ENCODE results near the gene VAV3. TPM values are rescaled to one million over a fixed set of nuclear protein-coding genes. Genes with fewer than 3 reads are reported as not detected.

Gene VAV3
- total and polyA plus RNA-seq, 9 of the 15 experiments (the other 6 are each of a cell fraction or from before 2014, with no cell fraction given), result not detected

DNA sequence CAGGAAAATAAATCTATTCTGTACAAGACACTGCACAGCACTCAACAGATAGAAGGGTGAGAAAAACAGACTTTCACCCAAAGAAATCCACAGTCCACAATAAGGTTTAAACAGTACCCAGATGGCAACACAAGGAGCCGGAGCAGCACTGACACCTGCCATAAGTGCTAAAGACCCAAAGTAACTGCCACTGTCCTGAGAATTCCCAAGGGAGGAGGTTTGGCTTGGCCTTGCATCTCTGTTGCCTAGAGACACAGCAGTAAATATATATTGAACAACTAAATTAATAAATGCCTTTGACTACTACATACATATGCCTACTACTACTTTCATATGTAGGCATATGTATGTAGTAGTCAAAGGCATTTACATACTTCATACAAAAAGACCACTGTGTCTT is 68.0 kb downstream of the VAV3 start (continued):
- TF ChIP-seq, protein P1, sequence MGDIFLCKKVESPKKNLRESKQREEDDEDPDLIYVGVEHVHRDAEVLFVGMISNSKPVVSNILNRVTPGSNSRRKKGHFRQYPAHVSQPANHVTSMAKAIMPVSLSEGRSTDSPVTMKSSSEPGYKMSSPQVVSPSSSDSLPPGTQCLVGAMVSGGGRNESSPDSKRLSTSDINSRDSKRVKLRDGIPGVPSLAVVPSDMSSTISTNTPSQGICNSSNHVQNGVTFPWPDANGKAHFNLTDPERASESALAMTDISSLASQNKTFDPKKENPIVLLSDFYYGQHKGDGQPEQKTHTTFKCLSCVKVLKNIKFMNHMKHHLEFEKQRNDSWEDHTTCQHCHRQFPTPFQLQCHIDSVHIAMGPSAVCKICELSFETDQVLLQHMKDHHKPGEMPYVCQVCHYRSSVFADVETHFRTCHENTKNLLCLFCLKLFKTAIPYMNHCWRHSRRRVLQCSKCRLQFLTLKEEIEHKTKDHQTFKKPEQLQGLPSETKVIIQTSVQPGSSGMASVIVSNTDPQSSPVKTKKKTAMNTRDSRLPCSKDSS (IDR thresholded peaks at IDR 0.05; ENCODE audit: low read depth, partially characterized antibody), result no peak

DNA sequence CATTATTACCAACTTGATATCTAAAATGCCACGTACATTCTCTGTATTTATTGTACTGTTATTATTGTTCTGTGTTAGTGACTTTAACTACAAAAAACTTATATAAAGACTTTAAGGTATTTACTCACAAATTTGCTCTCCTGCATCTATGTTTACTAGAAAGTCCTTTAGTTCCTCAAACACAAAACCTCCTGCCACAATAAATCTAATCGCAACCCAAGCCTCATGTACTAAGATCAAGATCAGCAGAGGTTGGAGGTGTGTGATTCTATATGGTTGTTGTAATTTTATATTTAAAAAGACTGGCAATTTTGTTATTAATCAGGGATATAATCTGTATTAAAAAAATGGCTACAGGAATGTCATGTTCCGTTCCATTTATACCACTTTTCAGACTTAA is 68.6 kb downstream of the VAV3 start:
- WGBS (ENCODE audit: insufficient coverage, low coverage, missing lambda C conversion rate), result 0% methylated on average over 3 of the region's 3 CpGs
- no peak overlapping the region for H3K4me2 ChIP-seq (ENCODE audit: insufficient read depth, low read length)

More for the DNA sequence above, 68.6 kb downstream of the VAV3 start:
- Histone ChIP-seq H3K79me2 (ENCODE audit: control insufficient read depth, insufficient read depth, low read length) (no peaks in the 10 kb centered on the region), H3K4me3 (no peak overlapping the region), H3K9ac (ENCODE audit: insufficient read depth in 1 of 2, low read depth in 2 of 2, low read length in 2 of 2) (no peak overlapping the region), H3K4me1 (replicated peaks in 1 of 2; ENCODE audit: control insufficient read depth in 2 of 2, insufficient read depth in 2 of 2, low read length in 2 of 2) (no peaks in the 10 kb centered on the region), H3K36me3 (ENCODE audit: control insufficient read depth, insufficient read depth, low read length) (no peaks in the 10 kb centered on the region), H4K20me1 (replicated peaks; ENCODE audit: control insufficient read depth, insufficient read depth, low read length) (no peaks in the 10 kb centered on the region), H3K9me1 (ENCODE audit: control insufficient read depth, insufficient read depth, low read length) (no peaks in the 10 kb centered on the region), H3K9me3 (replicated peaks; ENCODE audit: control insufficient read depth, insufficient read depth, low read depth, low read length) (no peaks in the 10 kb centered on the region), H2AFZ (ENCODE audit: low read depth, low read length) (no peak overlapping the region), H3K27me3 (ENCODE audit: control insufficient read depth in 2 of 2, insufficient read depth in 2 of 2, low read length in 2 of 2) (no peaks in the 10 kb centered on the region), H3K27ac (ENCODE audit: extremely low read depth, low read depth, low read length) (no peak overlapping the region)
- intact Hi-C loops (cut with micrococcal nuclease), result no loop called here
- in situ Hi-C loops (cut with MboI), result no loop called here
- ChIA-PET POLR2A (no interaction called here), CTCF (ENCODE audit: low intra/inter-chr PET ratio) (no interaction called here)
- BruUV-seq (replicated peaks), result no TSS peak
- TF ChIP-seq, protein P2, sequence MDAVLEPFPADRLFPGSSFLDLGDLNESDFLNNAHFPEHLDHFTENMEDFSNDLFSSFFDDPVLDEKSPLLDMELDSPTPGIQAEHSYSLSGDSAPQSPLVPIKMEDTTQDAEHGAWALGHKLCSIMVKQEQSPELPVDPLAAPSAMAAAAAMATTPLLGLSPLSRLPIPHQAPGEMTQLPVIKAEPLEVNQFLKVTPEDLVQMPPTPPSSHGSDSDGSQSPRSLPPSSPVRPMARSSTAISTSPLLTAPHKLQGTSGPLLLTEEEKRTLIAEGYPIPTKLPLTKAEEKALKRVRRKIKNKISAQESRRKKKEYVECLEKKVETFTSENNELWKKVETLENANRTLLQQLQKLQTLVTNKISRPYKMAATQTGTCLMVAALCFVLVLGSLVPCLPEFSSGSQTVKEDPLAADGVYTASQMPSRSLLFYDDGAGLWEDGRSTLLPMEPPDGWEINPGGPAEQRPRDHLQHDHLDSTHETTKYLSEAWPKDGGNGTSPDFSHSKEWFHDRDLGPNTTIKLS (IDR thresholded peaks at IDR 0.05; ENCODE audit: borderline replicate concordance, low read depth), result no peak
- FAIRE-seq (no peak), ATAC-seq (no peak), DNase-seq (ENCODE audit: extremely low read depth in 1 of 4, low spot score in 3 of 4) (no peak)
